GM12878 (cell line): ENCODE results near the gene HSPA2. TPM values are rescaled to one million over a fixed set of nuclear protein-coding genes. Genes with fewer than 3 reads are reported as not detected.

ENCODE experiments used
- CBX3 ChIP-seq: fragments of 200-600 bp; sonication (generic); IDR thresholded peaks from 2 replicates; pipeline ENCODE4 v1.6.1; 2016; ENCODE audit warnings: low read depth, borderline replicate concordance
- HCFC1 ChIP-seq: fragments of 150-350 bp; IDR thresholded peaks from 2 replicates; pipeline ENCODE4 v1.6.1; 2014; ENCODE audit warnings: low read length
- KDM1A ChIP-seq: fragments of 200-600 bp; sonication (generic); IDR thresholded peaks from 2 replicates; pipeline ENCODE4 v1.6.1; 2016; ENCODE audit warnings: borderline replicate concordance
- NFIC ChIP-seq: IDR thresholded peaks from 2 replicates; pipeline ENCODE4 v1.6.1; 2012; ENCODE audit warnings: low read depth, mild to moderate bottlenecking, inconsistent platforms, low read length, moderate library complexity
- POLR2AphosphoS2 ChIP-seq: IDR thresholded peaks from 2 replicates; pipeline ENCODE4 v1.6.1; 2011; ENCODE audit warnings: low read depth, mild to moderate bottlenecking, low read length, improper control_type of control experiment, moderate library complexity
- RBBP5 ChIP-seq: fragments of 200-600 bp; sonication (generic); conservative IDR thresholded peaks from 2 replicates; pipeline ENCODE4 v1.6.1; 2016
- SIN3A ChIP-seq: IDR thresholded peaks from 2 replicates; pipeline ENCODE4 v1.6.1; 2012; ENCODE audit warnings: low read depth, low read length, improper control_type of control experiment
- SREBF1 ChIP-seq: IDR thresholded peaks from 2 replicates; pipeline ENCODE4 v1.6.1; 2012; ENCODE audit warnings: mild to moderate bottlenecking, low read length
- SUPT20H ChIP-seq: IDR thresholded peaks from 2 replicates; pipeline ENCODE4 v1.6.1; 2011; ENCODE audit warnings: low read depth, mild to moderate bottlenecking, low read length, moderate library complexity, borderline replicate concordance; ENCODE audit not compliant: control insufficient read depth
- TARDBP ChIP-seq: IDR thresholded peaks from 2 replicates; pipeline ENCODE4 v1.6.1; 2016; ENCODE audit warnings: borderline replicate concordance
- TCF7 ChIP-seq: IDR thresholded peaks from 2 replicates; pipeline ENCODE4 v1.6.1; 2014; ENCODE audit warnings: antibody characterized with exemption, borderline replicate concordance
- ZBTB11 ChIP-seq: fragments of 450-650 bp; formaldehyde crosslinking; IDR thresholded peaks from 2 replicates; pipeline ENCODE4 v1.5.0; 2022; ENCODE audit warnings: mild to moderate bottlenecking, missing genetic modification characterization
- ZBTB40 ChIP-seq: fragments of 450-650 bp; IDR thresholded peaks from 2 replicates; pipeline ENCODE4 v1.6.1; 2016; ENCODE audit warnings: mild to moderate bottlenecking, moderate library complexity, borderline replicate concordance
- ZNF622 ChIP-seq: fragments of 450-650 bp; IDR thresholded peaks from 2 replicates; pipeline ENCODE4 v1.6.1; 2017; ENCODE audit warnings: mild to moderate bottlenecking, inconsistent platforms
- polyA plus RNA-seq, 11 experiments: library from polyadenylated mRNA; depleted of rRNA in 4 of 11; unstranded in 6 of 11; stranded (reverse) in 5 of 11; fragments of >200 nt; fragmentation: Nextera tagmentation in 4 of 11; fragmentation: Illumina TruSeq in 1 of 11; extraction: Ambion mirVana in 4 of 11; extraction: Trizol in 1 of 11; gene quantifications; 1 replicate in 1 of 11; 2 replicates in 10 of 11; pipeline versions ENCODE4 v1.2.1 to v1.2.3, GENCODE V29; 2011 to 2016; ENCODE audit warnings: inconsistent platforms in 2 of 11, missing spikeins in 2 of 11, low read depth in 1 of 11
- total RNA-seq, 4 experiments: library from RNA; depleted of rRNA in 3 of 4; stranded (reverse); fragments of >200 nt in 3 of 4; fragmentation: Illumina TruSeq in 1 of 4; extraction: Trizol in 1 of 4; gene quantifications; 2 replicates each; pipeline versions ENCODE4 v1.2.1 to v1.2.3, GENCODE V29; 2013 to 2021

The HSPA2 gene
- total and polyA plus RNA-seq, 10 of the 15 experiments (the other 5 are each of a cell fraction or from before 2014, with no cell fraction given), result 0.02 to 1.2 (median 0.65) TPM

- TF ChIP-seq NFIC (no peak), ZBTB11 (no peak), HCFC1 (no peak), RBBP5 (no peak), POLR2AphosphoS2 (no peak), ZNF622 (no peak), CBX3 (no peak), SIN3A (no peak), SUPT20H (no peak), TARDBP (no peak), KDM1A (no peak), ZBTB40 (no peak), SREBF1 (no peak), TCF7 (no peak)
Measured at GRCh38 chr14:64491637-64492036, 48.9 kb upstream of the HSPA2 start (continued).
